ENCODE measurements around the gene GAS6. TPM values are rescaled to one million over a fixed set of nuclear protein-coding genes. Genes with fewer than 3 reads are reported as not detected.

Gene GAS6
- total RNA-seq, 2 donors from 2014 or later, result 83.0 to 145 TPM

DNA sequence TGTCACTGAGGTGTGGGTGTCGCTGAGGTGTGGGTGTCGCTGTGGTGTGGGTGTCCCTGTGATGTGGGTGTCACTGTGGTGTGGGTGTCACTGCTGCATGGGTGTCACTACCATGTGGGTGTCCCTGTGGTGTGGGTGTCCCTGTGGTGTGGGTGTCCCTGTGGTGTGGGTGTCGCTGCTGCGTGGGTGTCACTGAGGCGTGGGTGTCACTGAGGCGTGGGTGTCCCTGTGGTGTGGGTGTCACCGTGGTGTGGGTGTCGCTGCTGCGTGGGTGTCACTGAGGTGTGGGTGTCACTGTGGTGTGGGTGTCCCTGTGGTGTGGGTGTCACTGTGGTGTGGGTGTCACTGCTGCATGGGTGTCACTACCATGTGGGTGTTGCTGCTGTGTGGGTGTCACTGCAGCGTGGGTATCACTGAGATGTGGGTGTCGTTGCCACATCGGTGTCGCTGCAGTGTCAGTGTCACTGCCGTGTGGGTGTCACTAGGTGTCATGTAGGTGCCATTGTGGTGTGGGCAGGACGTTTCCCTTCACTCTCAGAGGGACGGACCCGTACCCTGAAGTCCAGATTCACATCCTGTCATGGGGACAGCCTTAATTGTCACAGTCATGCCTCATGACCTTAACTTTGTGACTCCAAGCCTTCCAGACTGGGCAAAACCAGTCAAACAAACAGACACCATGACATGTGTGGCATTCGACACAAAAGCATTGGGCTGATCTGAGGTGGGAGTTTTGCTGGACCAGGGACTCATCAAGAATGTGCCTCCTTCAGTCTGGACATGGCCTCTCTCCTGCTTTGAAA lies 12.7 kb upstream of the GAS6 start:
- intact Hi-C loops (cut with DNase I), result no loop called here
- DNase-seq (no peak), ATAC-seq (no peak)
- Histone ChIP-seq H3K4me3 (no peak overlapping the region), H3K36me3 (replicated peaks in 1 of 2; ENCODE audit: insufficient read depth in 1 of 2, low read depth in 2 of 2) (no peaks in the 10 kb centered on the region), H3K27ac (no peak overlapping the region), H3K4me1 (peaks cover 22% of the 10 kb centered on the region), H3K27me3 (no peaks in the 10 kb centered on the region), H3K9me3 (no peaks in the 10 kb centered on the region)
- TF ChIP-seq, protein P1, sequence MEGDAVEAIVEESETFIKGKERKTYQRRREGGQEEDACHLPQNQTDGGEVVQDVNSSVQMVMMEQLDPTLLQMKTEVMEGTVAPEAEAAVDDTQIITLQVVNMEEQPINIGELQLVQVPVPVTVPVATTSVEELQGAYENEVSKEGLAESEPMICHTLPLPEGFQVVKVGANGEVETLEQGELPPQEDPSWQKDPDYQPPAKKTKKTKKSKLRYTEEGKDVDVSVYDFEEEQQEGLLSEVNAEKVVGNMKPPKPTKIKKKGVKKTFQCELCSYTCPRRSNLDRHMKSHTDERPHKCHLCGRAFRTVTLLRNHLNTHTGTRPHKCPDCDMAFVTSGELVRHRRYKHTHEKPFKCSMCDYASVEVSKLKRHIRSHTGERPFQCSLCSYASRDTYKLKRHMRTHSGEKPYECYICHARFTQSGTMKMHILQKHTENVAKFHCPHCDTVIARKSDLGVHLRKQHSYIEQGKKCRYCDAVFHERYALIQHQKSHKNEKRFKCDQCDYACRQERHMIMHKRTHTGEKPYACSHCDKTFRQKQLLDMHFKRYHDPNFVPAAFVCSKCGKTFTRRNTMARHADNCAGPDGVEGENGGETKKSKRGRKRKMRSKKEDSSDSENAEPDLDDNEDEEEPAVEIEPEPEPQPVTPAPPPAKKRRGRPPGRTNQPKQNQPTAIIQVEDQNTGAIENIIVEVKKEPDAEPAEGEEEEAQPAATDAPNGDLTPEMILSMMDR (IDR thresholded peaks at IDR 0.05), result no peak
- no peak for TF ChIP-seq POLR2A (IDR thresholded peaks at IDR 0.05)
- 68 to 100% methylated on average over 1 to 14 of the region's 18 CpGs for WGBS, 2 donors

GRCh38 chr13:113875837-113876281 lies 12.0 kb upstream of the GAS6 start:
- no peak for TF ChIP-seq POLR2A (IDR thresholded peaks at IDR 0.05)
- TF ChIP-seq, protein P1 (IDR thresholded peaks at IDR 0.05), result no peak
- Histone ChIP-seq H3K27me3 (no peaks in the 10 kb centered on the region), H3K36me3 (replicated peaks in 1 of 2; ENCODE audit: insufficient read depth in 1 of 2, low read depth in 2 of 2) (no peaks in the 10 kb centered on the region), H3K27ac (no peak overlapping the region), H3K9me3 (no peaks in the 10 kb centered on the region), H3K4me3 (no peak overlapping the region), H3K4me1 (peaks cover 15% of the 10 kb centered on the region)
- intact Hi-C loops (cut with DNase I), result no loop called here
- ATAC-seq (no peak), DNase-seq (no peak)
- 60 to 67% methylated on average over 9 to 11 of the region's 11 CpGs for WGBS, 2 donors

DNA sequence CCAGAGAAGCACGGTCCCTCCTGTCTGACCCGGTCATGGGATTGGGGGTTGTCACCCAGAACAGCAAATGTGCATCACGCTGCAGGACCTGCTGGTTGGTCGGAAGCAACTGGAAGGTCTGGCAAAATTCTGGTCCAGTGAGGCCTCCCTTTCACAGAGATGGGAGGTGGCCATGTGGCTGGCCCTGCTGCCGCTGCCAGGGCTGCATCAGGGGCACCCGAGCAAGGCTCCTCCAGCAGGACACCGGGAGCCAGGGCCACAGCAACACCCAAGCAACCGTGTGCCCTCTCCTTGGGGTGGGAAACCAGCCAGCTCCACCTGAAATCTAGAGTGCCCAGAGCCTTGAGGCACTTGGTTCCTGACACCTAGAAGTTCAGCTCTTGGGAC lies 11.5 kb upstream of the GAS6 start:
- ATAC-seq (no peak), DNase-seq (no peak)
- Histone ChIP-seq H3K4me1 (peaks cover 11% of the 10 kb centered on the region), H3K27me3 (no peaks in the 10 kb centered on the region), H3K27ac (no peak overlapping the region), H3K36me3 (replicated peaks in 1 of 2; ENCODE audit: insufficient read depth in 1 of 2, low read depth in 2 of 2) (no peaks in the 10 kb centered on the region), H3K9me3 (no peaks in the 10 kb centered on the region), H3K4me3 (no peak overlapping the region)
- intact Hi-C loops (cut with DNase I), result no loop called here
- WGBS, 2 donors, result 90 to 100% methylated on average over 4 to 7 of the region's 8 CpGs
- no peak for TF ChIP-seq POLR2A (IDR thresholded peaks at IDR 0.05)
- TF ChIP-seq, protein P1 (IDR thresholded peaks at IDR 0.05), result no peak

DNA sequence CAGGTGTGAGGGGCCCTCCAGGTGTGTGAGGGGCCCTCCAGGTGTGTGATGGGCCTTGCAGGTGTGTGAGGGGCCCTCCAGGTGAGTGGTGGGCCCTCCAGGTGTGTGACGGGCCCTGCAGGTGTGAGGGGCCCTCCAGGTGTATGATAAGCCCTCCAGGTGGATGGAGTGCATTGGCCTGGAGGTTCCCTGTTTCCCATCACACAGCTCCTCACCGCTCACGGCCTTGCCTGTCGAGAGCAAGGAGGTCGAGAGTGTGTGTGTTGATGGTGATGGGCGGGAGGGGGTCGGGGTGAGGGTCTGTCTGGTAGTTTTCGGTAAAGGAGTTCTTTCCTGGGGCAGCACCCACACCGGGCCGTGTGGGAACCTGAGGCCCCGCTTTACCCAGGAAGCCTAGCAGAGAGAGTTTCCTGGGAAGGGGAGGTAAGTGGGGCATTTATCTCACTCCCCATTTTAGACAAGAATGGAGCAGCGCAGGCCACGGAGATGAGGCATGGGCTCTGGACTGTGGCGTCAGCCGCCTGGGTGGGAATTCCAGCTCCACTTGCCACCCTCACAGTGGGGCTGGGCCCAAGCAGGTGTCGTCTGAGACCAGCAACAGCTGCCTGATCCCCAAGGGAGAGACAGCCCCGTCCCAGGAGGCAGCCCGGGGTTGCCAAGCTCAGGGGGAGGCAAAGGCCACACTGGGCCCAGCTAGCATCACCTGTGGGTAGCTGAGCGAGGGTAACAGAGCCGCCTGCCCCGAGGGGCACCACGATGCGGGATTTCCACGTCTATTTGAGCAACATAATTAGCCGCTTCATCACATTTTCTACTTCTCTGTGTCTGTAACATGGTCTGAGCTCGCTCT lies 10.9 kb upstream of the GAS6 start:
- intact Hi-C loops (cut with DNase I), result no loop called here
- H3K9me3 ChIP-seq, result no peaks in the 10 kb centered on the region
- DNase-seq (no peak), ATAC-seq (no peak)
- no peak overlapping the region for H3K4me3 ChIP-seq
- no peak for TF ChIP-seq POLR2A (IDR thresholded peaks at IDR 0.05)
- TF ChIP-seq, protein P1 (IDR thresholded peaks at IDR 0.05), result no peak
- H3K27ac ChIP-seq, result no peak overlapping the region
- H3K4me1 ChIP-seq, result peaks cover 10% of the 10 kb centered on the region
- no peaks in the 10 kb centered on the region for H3K27me3 ChIP-seq
- 79 to 85% methylated on average over 23 to 26 of the region's 26 CpGs for WGBS, 2 donors
- no peaks in the 10 kb centered on the region for H3K36me3 ChIP-seq (replicated peaks in 1 of 2; ENCODE audit: insufficient read depth in 1 of 2, low read depth in 2 of 2)
